Hepatocyte (in vitro differentiated cells): ENCODE measurements around the gene SLC12A7.

ENCODE experiments used
- EZH2 ChIP-seq: fragments of 200-600 bp; sonication (generic); IDR thresholded peaks from 2 replicates; pipeline ENCODE4 v1.6.1; 2016; ENCODE audit warnings: antibody characterized with exemption, mild to moderate bottlenecking, borderline replicate concordance
- TF ChIP-seq, protein P1 (sequence below): fragments of 200-600 bp; sonication (generic); IDR thresholded peaks from 2 replicates; pipeline ENCODE4 v1.5.1; 2016; ENCODE audit warnings: antibody characterized with exemption, mild to moderate bottlenecking; ENCODE audit not compliant: poor library complexity

DNA sequence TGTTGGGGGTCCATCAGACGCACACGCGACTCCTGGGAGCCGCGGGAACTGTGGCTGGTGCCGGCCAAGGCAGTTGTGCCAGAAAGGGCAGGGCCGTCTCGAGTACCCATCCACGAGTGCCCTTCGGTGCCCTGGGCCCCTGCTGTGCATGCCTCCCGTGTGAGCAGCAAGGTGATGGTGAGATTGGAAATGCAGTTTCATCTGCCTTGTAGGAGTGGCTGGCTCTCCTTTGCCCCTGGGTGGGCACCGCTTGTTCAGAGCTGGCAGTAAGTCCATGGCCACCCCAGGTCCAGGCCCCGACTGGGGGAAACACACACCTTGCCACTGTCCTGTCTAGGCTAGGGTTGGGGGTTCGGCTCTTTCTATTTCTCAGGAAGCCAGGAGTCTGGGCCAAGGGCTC, 97.5 kb downstream of the SLC12A7 start:
- TF ChIP-seq, protein P1, sequence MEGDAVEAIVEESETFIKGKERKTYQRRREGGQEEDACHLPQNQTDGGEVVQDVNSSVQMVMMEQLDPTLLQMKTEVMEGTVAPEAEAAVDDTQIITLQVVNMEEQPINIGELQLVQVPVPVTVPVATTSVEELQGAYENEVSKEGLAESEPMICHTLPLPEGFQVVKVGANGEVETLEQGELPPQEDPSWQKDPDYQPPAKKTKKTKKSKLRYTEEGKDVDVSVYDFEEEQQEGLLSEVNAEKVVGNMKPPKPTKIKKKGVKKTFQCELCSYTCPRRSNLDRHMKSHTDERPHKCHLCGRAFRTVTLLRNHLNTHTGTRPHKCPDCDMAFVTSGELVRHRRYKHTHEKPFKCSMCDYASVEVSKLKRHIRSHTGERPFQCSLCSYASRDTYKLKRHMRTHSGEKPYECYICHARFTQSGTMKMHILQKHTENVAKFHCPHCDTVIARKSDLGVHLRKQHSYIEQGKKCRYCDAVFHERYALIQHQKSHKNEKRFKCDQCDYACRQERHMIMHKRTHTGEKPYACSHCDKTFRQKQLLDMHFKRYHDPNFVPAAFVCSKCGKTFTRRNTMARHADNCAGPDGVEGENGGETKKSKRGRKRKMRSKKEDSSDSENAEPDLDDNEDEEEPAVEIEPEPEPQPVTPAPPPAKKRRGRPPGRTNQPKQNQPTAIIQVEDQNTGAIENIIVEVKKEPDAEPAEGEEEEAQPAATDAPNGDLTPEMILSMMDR, result no peak
- TF ChIP-seq EZH2, result no peak
